NCI-H524 treated with DMSO at 0.1 percent for 48 hours (cell line): Measurements from ENCODE around the gene TAF8.
"Not testable (repeated sequence)": the region's sequence is repeated elsewhere in the genome, so short reads cannot be mapped to it uniquely, and the experiment has no call there.

ENCODE experiments used
- DNase-seq: peaks from one replicate; lab custom pipeline; 2025; lab: John Stamatoyannopoulos, UW

Gene TAF8

GRCh38 chr6:42029062-42029685, 21.1 kb upstream of the TAF8 start:
- DNase-seq: no peak

GRCh38 chr6:42029881-42030280, 20.4 kb upstream of the TAF8 start:
- DNase-seq: no peak

- peak; percentile 53 for DNase-seq
Measured at GRCh38 chr6:42030585-42031506, 19.5 kb upstream of the TAF8 start.

GRCh38 chr6:42032366-42032765, 18.0 kb upstream of the TAF8 start:
- no peak for DNase-seq

- not testable (repeated sequence) for DNase-seq
Measured at GRCh38 chr6:42037669-42038068, 12.7 kb upstream of the TAF8 start.

GRCh38 chr6:42038163-42038562, 12.2 kb upstream of the TAF8 start:
- DNase-seq: no peak

- DNase-seq: no peak
Measured at GRCh38 chr6:42038811-42039408, 11.4 kb upstream of the TAF8 start.

GRCh38 chr6:42040856-42041480, 9.4 kb upstream of the TAF8 start:
- no peak for DNase-seq

GRCh38 chr6:42041481-42042053, 8.8 kb upstream of the TAF8 start:
- DNase-seq: no peak

- no peak for DNase-seq
Measured at GRCh38 chr6:42042108-42042507, 8.2 kb upstream of the TAF8 start.

GRCh38 chr6:42043787-42044475, 6.4 kb upstream of the TAF8 start:
- no peak for DNase-seq

GRCh38 chr6:42045538-42046460, 4.5 kb upstream of the TAF8 start:
- no peak for DNase-seq

- no peak for DNase-seq
Measured at GRCh38 chr6:42046464-42047212, 3.7 kb upstream of the TAF8 start.

- no peak for DNase-seq
Measured at GRCh38 chr6:42047213-42047590, 3.1 kb upstream of the TAF8 start.

- no peak for DNase-seq
Measured at GRCh38 chr6:42047790-42048405, 2.4 kb upstream of the TAF8 start.

- no peak for DNase-seq
Measured at GRCh38 chr6:42049116-42049809, 1.1 kb upstream of the TAF8 start.

GRCh38 chr6:42049948-42050296, 402 bp upstream of the TAF8 start:
- DNase-seq: no peak

GRCh38 chr6:42051268-42051653, 937 bp downstream of the TAF8 start:
- no peak for DNase-seq

GRCh38 chr6:42053601-42054000, 3.3 kb downstream of the TAF8 start:
- no peak for DNase-seq
